PFSK-1 (cell line): ENCODE results near the gene OR8H2.

Source experiments
- FOXP2 ChIP-seq: optimal IDR thresholded peaks from 2 replicates; pipeline ENCODE3; 2011; ENCODE audit warnings: borderline replicate concordance, control low read depth, inconsistent platforms; ENCODE audit not compliant: insufficient read depth; ENCODE audit errors: extremely low read length, extremely low read depth
- POLR2AphosphoS5 ChIP-seq: IDR thresholded peaks from 2 replicates; pipeline ENCODE4 v1.6.1; 2012; ENCODE audit warnings: low read depth, mild to moderate bottlenecking, control low read depth, low read length, moderate library complexity
- SIN3A ChIP-seq: IDR thresholded peaks from 2 replicates; pipeline ENCODE4 v1.6.1; 2012; ENCODE audit warnings: mild to moderate bottlenecking, low read length, moderate library complexity, borderline replicate concordance; ENCODE audit not compliant: insufficient read depth
- TAF1 ChIP-seq: IDR thresholded peaks from 2 replicates; pipeline ENCODE4 v1.6.1; 2012; ENCODE audit warnings: low read length, control low read depth, borderline replicate concordance; ENCODE audit not compliant: insufficient read depth
- TF ChIP-seq, protein P1 (sequence below), 2 experiments: IDR thresholded peaks; 2 replicates each; pipeline versions ENCODE4 v1.6.1 to v1.8.0; 2011 to 2012; ENCODE audit warnings: low read depth in 2 of 2, low read length in 2 of 2, control low read depth in 1 of 2, inconsistent platforms in 1 of 2, mild to moderate bottlenecking in 1 of 2, moderate library complexity in 1 of 2; ENCODE audit not compliant: insufficient read depth in 1 of 2

Gene OR8H2

DNA sequence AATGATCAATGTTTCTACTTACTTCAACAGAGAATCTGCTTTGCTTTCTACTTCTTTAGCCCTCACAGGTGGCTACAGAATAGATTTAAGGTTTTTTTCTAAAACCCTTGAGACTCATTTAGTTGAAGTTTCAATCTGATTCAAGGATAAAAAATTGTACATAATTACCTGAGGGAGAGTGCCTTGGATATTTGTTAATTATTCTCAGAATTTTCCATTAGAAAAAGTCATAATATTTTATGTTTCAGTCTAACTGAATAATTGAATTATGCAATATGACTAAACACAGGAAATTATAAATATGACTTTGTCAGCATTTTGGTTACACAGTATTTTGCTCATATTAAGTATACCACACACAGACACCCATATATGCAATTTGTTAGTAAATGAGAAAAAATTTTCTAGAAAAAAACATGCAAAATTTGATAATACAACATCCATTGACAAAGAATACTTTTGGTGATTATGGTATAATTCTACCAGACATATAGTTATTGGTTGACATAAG is 36.7 kb downstream of the OR8H2 start, which contains the start of gene OR8J3:
Gene OR8J3, minus strand, starts transcription at position 51 of the 511 bp plus-strand sequence. CDS start 2,483 bp downstream, outside the sequence.
- TF ChIP-seq FOXP2, result no peak

DNA sequence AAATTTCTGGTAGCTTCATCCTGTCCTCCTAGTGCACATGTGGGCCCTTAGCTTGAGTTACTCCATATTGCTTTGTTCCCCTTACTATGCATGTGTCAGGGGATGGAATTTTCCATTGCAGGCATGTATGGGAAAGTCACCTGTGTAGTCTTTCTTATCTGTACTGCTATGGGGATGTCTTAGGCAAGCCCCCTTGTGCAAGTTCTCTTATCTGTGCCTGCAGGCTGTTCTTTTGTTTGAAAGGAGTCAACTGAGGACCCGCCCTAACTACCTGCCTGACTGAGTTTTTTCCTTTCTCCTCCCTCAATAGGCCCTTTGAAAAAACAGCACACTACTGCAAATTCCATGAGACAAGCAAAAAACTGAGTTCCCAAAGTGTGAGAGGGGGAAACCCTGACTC is 47.9 kb downstream of the OR8H2 start:
- no peak for TF ChIP-seq SIN3A
- no peak for TF ChIP-seq TAF1
- TF ChIP-seq POLR2AphosphoS5, result no peak
- TF ChIP-seq FOXP2, result no peak
- TF ChIP-seq, protein P1, sequence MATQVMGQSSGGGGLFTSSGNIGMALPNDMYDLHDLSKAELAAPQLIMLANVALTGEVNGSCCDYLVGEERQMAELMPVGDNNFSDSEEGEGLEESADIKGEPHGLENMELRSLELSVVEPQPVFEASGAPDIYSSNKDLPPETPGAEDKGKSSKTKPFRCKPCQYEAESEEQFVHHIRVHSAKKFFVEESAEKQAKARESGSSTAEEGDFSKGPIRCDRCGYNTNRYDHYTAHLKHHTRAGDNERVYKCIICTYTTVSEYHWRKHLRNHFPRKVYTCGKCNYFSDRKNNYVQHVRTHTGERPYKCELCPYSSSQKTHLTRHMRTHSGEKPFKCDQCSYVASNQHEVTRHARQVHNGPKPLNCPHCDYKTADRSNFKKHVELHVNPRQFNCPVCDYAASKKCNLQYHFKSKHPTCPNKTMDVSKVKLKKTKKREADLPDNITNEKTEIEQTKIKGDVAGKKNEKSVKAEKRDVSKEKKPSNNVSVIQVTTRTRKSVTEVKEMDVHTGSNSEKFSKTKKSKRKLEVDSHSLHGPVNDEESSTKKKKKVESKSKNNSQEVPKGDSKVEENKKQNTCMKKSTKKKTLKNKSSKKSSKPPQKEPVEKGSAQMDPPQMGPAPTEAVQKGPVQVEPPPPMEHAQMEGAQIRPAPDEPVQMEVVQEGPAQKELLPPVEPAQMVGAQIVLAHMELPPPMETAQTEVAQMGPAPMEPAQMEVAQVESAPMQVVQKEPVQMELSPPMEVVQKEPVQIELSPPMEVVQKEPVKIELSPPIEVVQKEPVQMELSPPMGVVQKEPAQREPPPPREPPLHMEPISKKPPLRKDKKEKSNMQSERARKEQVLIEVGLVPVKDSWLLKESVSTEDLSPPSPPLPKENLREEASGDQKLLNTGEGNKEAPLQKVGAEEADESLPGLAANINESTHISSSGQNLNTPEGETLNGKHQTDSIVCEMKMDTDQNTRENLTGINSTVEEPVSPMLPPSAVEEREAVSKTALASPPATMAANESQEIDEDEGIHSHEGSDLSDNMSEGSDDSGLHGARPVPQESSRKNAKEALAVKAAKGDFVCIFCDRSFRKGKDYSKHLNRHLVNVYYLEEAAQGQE (IDR thresholded peaks at IDR 0.05; ENCODE audit: insufficient read depth in 1 of 2, low read depth in 2 of 2, low read length in 2 of 2), result no peak

DNA sequence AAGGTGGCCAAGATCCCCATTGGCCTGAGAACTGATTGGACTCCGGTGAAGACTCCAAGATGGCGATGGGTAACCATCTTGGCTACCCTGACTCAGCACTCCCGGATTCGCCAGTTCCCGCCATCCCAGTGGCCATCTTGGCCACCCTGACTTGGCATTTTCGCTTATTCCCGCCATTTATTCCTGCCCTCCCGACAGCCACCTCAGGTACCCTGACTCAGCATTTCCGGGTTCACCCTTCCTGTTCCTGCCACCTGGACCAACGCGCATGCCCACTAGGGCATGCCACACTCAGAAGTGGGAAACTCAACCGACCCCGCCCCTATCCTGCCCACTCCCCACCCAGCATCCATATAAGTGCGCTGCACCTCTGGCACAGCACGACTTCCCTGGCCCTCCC is 48.8 kb downstream of the OR8H2 start:
- TF ChIP-seq, protein P1 (IDR thresholded peaks at IDR 0.05; ENCODE audit: insufficient read depth in 1 of 2, low read depth in 2 of 2, low read length in 2 of 2), result no peak
- TF ChIP-seq FOXP2 (no peak), SIN3A (no peak), TAF1 (no peak), POLR2AphosphoS5 (no peak)
